HCT116 (cell line): ENCODE data around the gene BRINP2.

Source experiments
- CEBPB ChIP-seq: IDR thresholded peaks from 2 replicates; pipeline ENCODE4 v1.6.1; 2012; ENCODE audit warnings: low read depth
- EGR1 ChIP-seq: IDR thresholded peaks from 2 replicates; pipeline ENCODE4 v1.6.1; 2012; ENCODE audit warnings: low read depth
- ELF1 ChIP-seq: IDR thresholded peaks from 2 replicates; pipeline ENCODE4 v1.6.1; 2012; ENCODE audit warnings: low read depth, borderline replicate concordance
- EZH2 ChIP-seq: fragments of 200-600 bp; sonication (generic); IDR thresholded peaks from 2 replicates; pipeline ENCODE4 v1.6.1; 2017; ENCODE audit warnings: antibody characterized with exemption, mixed run types
- EZH2phosphoT487 ChIP-seq: fragments of 200-600 bp; IDR thresholded peaks from 2 replicates; pipeline ENCODE4 v1.6.1; 2018; ENCODE audit warnings: antibody characterized with exemption, borderline replicate concordance
- POLR2AphosphoS5 ChIP-seq: IDR thresholded peaks from 2 replicates; pipeline ENCODE4 v1.6.1; 2011; ENCODE audit warnings: mild to moderate bottlenecking, low read depth, low read length, moderate library complexity
- RAD21 ChIP-seq: IDR thresholded peaks from 2 replicates; pipeline ENCODE4 v1.6.1; 2012; ENCODE audit warnings: low read depth, mild to moderate bottlenecking
- YY1 ChIP-seq: IDR thresholded peaks from 2 replicates; pipeline ENCODE4 v1.6.1; 2011; ENCODE audit warnings: low read length, low read depth, moderate library complexity, mild to moderate bottlenecking; ENCODE audit not compliant: insufficient replicate concordance; ENCODE audit errors: extremely low read depth
- ZNF274 ChIP-seq: fragments of 200-500 bp; sonication (Bioruptor generic); IDR thresholded peaks from 2 replicates; pipeline ENCODE4 v1.6.1; 2014; ENCODE audit warnings: mild to moderate bottlenecking, low read depth, low read length, inconsistent platforms
- TF ChIP-seq, protein P1 (sequence below), 3 experiments: fragments of 200-600 bp in 1 of 3; sonication (generic) in 1 of 3; IDR thresholded peaks in 2 of 3; conservative IDR thresholded peaks in 1 of 3; 2 replicates each; pipeline ENCODE4 v1.5.1; 2012 to 2017; ENCODE audit warnings: low read depth in 2 of 3, low read length in 2 of 3, antibody characterized with exemption in 1 of 3, borderline replicate concordance in 1 of 3, control low read depth in 1 of 3, mild to moderate bottlenecking in 1 of 3, mixed read lengths in 1 of 3, mixed run types in 1 of 3, moderate library complexity in 1 of 3; ENCODE audit not compliant: insufficient read depth in 1 of 3
- TF ChIP-seq, protein P2 (sequence below): IDR thresholded peaks from 2 replicates; pipeline ENCODE4 v1.6.1; 2012
- TF ChIP-seq, protein P3 (sequence below): IDR thresholded peaks from 2 replicates; pipeline ENCODE4 v1.6.1; 2012

DNA sequence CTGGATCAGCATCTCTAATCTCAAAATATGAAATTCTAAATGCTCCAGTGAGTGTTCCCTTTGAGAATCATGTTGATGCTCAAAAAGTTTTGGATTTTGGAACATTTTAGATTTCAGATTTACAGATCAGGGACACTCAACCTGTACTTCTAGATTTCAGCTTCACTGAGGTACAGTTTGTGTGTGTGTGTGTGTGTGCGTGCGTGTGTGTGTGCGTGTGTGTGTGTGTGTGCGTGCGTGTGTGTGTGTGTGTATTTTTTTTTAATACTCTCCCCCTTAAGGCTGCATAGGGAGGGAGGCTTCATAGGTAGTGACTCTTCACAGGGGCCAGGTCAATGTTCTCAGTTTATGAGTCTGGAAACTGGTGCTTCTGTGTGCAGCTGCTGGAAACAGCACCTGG lies 77.5 kb downstream of the BRINP2 start:
- TF ChIP-seq, protein P1, sequence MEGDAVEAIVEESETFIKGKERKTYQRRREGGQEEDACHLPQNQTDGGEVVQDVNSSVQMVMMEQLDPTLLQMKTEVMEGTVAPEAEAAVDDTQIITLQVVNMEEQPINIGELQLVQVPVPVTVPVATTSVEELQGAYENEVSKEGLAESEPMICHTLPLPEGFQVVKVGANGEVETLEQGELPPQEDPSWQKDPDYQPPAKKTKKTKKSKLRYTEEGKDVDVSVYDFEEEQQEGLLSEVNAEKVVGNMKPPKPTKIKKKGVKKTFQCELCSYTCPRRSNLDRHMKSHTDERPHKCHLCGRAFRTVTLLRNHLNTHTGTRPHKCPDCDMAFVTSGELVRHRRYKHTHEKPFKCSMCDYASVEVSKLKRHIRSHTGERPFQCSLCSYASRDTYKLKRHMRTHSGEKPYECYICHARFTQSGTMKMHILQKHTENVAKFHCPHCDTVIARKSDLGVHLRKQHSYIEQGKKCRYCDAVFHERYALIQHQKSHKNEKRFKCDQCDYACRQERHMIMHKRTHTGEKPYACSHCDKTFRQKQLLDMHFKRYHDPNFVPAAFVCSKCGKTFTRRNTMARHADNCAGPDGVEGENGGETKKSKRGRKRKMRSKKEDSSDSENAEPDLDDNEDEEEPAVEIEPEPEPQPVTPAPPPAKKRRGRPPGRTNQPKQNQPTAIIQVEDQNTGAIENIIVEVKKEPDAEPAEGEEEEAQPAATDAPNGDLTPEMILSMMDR (IDR thresholded peaks at IDR 0.05 in 2 of 3, conservative IDR thresholded peaks at IDR 0.05 in 1 of 3; ENCODE audit: borderline replicate concordance in 1 of 3, insufficient read depth in 1 of 3, low read depth in 2 of 3, low read length in 2 of 3): no peak
- TF ChIP-seq POLR2AphosphoS5 (no peak), ZNF274 (no peak), EZH2 (no peak), EZH2phosphoT487 (no peak), YY1 (no peak), ELF1 (no peak), RAD21 (no peak), CEBPB (no peak), EGR1 (no peak)
- TF ChIP-seq, protein P2, sequence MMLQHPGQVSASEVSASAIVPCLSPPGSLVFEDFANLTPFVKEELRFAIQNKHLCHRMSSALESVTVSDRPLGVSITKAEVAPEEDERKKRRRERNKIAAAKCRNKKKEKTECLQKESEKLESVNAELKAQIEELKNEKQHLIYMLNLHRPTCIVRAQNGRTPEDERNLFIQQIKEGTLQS: no peak
- TF ChIP-seq, protein P3, sequence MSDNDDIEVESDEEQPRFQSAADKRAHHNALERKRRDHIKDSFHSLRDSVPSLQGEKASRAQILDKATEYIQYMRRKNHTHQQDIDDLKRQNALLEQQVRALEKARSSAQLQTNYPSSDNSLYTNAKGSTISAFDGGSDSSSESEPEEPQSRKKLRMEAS: no peak
